ENCODE measurements around the gene HOGA1. TPM values are rescaled to one million over a fixed set of nuclear protein-coding genes. Genes with fewer than 3 reads are reported as not detected.

The HOGA1 gene
- total RNA-seq, 2 experiments from 2014 or later = not detected

DNA sequence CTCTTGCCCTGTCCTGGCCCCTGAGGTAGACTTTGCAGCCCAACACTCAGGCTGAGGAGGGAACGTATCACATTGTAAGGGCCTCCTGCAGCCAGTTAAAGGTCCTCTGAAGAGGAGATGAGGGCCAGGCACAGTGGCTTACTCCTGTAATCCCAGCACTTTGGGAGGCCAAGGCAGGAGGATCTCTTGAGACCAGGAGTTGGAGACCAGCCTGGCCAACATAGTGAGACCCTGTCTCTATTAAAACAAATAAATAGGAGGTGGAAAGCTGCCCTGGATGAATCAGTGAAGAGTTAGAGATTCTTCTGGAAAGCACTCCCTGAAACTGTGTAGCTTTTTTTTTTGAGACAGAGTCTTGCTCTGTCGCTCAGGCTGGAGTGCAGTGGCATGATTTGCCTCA, 3.0 kb downstream of the HOGA1 start:
- H3K27ac Mint-ChIP-seq = no peak overlapping the region
- no peak for DNase-seq
- no peaks in the 10 kb centered on the region for H3K27me3 Mint-ChIP-seq (ENCODE audit: low read depth)
- no peaks in the 10 kb centered on the region for H3K9me3 Mint-ChIP-seq
- intact Hi-C loops (cut with micrococcal nuclease) = no loop called here
- CTCF ChIA-PET = interaction anchor here (0.6 kb wide), 1 partner anchor 33 kb away, joined by 4 read pairs; no protein-coding TSS in a partner anchor
- no peaks in the 10 kb centered on the region for H3K4me1 Mint-ChIP-seq (ENCODE audit: low read depth)
- H3K36me3 Mint-ChIP-seq (ENCODE audit: low read depth) = no peaks in the 10 kb centered on the region
- no peak overlapping the region for H3K4me3 Mint-ChIP-seq

DNA sequence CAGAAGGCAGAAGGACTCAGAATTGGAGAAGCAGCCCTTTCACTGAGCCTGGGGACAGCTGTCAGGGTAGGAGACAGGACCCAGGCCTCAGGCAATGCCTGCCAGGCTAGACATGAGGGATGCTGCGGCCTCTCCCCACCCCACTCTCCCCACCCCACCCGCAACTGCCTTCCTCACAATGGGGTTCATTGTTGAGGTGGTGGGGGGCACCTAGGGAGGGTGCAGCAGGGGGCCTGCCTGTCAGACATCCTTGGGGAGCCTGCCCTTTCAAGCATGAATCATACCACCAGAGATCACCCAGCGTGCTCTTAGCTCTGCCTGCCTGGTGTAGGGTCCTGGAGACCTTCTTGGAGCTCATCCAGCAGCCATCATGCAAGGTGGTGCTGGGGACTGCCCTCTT, 5.3 kb downstream of the HOGA1 start, which contains the start of gene C10orf62:
Gene C10orf62, plus strand, starts transcription at position 243 of the 400 bp plus-strand sequence. CDS start 177 bp downstream, outside the sequence.
- Mint-ChIP-seq H3K9me3 (no peaks in the 10 kb centered on the region), H3K4me3 (no peak within 1 kb of the TSS), H3K27ac (no peak within 1 kb of the TSS), H3K4me1 (ENCODE audit: low read depth) (no peaks in the 10 kb centered on the region), H3K27me3 (ENCODE audit: low read depth) (no peaks in the 10 kb centered on the region), H3K36me3 (ENCODE audit: low read depth) (no peaks in the 10 kb centered on the region)
- intact Hi-C loops (cut with micrococcal nuclease) = no loop called here
- DNase-seq = no peak
- CTCF ChIA-PET = interaction anchor here (1.1 kb wide), 1 partner anchor 18 kb away, joined by 3 read pairs; no protein-coding TSS in a partner anchor

DNA sequence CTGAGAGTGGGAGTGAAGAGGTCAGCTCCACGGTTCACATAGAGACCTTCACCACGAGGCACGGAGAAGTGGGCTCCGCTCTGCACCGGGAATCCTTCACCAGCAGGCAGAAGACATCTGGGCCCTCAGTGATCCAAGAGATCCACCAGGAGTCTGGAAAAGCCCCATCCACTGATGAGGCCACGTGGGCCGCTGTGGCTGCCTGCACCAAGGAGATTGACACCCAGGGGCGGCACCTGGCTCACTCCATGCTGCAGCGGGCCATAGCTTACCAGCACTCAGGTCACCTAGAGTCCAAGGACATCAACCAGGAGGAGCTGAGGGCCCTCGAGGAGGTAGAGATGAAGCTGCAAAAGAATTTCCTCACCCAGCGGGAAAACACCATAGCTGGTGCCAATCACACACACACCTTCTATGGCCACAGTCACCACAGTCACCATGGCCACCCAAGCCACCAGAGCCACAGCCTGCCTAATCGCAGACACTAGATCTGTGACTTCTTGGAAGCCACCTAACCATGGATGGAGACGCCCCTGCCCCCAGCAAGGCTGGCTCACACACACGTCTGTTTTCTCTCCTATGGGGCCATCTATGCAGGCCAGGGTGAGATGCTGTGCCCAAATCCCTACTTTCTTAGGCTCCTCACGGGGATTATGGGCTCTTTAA, 6.0 kb downstream of the HOGA1 start:
- no peaks in the 10 kb centered on the region for H3K27me3 Mint-ChIP-seq (ENCODE audit: low read depth)
- H3K4me3 Mint-ChIP-seq = no peak overlapping the region
- intact Hi-C loops (cut with micrococcal nuclease) = no loop called here
- no peaks in the 10 kb centered on the region for H3K36me3 Mint-ChIP-seq (ENCODE audit: low read depth)
- DNase-seq = no peak
- H3K27ac Mint-ChIP-seq = no peak overlapping the region
- CTCF ChIA-PET = interaction anchor here (0.5 to 1.1 kb wide), 4 partner anchors 18 to 350 kb away, joined by 3 read pairs; no protein-coding TSS in a partner anchor
- no peaks in the 10 kb centered on the region for H3K4me1 Mint-ChIP-seq (ENCODE audit: low read depth)
- H3K9me3 Mint-ChIP-seq = no peaks in the 10 kb centered on the region

DNA sequence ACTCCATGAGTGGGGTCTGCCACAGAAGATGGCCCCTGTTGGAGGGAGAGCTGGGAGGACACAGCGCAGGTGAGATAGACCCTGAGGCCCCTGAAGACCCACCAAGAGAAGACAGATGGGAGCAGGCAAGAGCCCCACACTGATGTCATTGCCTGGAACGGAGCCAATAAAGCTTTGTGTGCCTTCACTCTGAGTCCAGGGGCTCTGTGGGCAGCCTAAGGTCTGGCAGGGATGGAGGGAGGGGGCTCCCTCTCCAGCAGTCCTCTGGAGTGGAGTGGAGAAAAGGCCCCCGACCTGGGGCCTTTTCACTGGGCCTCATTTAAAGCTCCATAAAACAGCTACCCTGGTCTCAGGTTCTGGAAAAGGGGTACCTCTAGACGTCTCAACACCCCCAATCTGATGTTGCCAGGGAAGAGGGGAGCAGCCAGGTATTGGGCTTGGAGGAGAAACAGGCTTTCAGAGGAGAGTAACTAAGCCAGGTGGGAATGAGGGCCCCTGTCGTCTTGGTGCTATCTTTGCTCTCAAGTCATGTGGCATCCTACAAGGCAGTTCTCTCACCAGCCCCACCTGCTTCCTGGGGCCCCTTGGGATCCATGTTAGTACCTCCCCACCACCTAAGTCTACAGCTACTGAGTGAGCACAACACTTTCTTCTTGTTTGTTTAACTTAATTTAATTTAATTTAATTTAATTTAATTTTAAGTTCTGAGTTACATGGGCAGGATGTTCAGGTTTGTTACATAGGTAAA, 6.7 kb downstream of the HOGA1 start:
- intact Hi-C loops (cut with micrococcal nuclease) = no loop called here

DNA sequence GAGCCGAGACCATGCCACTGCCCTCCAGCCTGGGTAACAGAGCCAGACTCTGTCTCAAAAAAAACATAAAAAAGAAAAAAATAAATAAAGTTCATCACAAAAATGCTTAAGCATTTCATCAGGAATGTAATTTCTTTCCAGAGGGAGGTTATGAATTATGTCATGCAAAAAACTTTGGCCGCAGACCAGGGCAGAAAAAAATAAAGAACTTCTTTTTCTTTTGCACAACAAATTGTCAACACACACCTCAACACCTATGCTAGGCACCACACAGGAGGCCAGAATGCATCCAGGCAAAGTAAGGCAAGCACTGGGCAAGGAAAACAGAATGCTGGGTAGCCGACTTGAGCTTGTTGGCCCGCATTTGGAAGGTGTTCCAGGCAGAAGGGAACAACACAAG, 9.2 kb downstream of the HOGA1 start:
- H3K27ac Mint-ChIP-seq = no peak overlapping the region
- no peak for DNase-seq
- no peaks in the 10 kb centered on the region for H3K36me3 Mint-ChIP-seq (ENCODE audit: low read depth)
- H3K27me3 Mint-ChIP-seq (ENCODE audit: low read depth) = no peaks in the 10 kb centered on the region
- H3K4me3 Mint-ChIP-seq = no peak overlapping the region
- H3K9me3 Mint-ChIP-seq = no peaks in the 10 kb centered on the region
- H3K4me1 Mint-ChIP-seq (ENCODE audit: low read depth) = no peaks in the 10 kb centered on the region
- CTCF ChIA-PET = no interaction called here
- intact Hi-C loops (cut with micrococcal nuclease) = no loop called here

More for the DNA sequence above, 6.7 kb downstream of the HOGA1 start:
- Mint-ChIP-seq H3K4me3 (no peak overlapping the region), H3K4me1 (ENCODE audit: low read depth) (no peaks in the 10 kb centered on the region), H3K27me3 (ENCODE audit: low read depth) (no peaks in the 10 kb centered on the region), H3K36me3 (ENCODE audit: low read depth) (no peaks in the 10 kb centered on the region), H3K27ac (no peak overlapping the region), H3K9me3 (no peaks in the 10 kb centered on the region)
- CTCF ChIA-PET = interaction anchor here (0.6 to 0.8 kb wide), 4 partner anchors 23 to 351 kb away, joined by 3 to 6 read pairs (median 3); no protein-coding TSS in a partner anchor
- DNase-seq = no peak

DNA sequence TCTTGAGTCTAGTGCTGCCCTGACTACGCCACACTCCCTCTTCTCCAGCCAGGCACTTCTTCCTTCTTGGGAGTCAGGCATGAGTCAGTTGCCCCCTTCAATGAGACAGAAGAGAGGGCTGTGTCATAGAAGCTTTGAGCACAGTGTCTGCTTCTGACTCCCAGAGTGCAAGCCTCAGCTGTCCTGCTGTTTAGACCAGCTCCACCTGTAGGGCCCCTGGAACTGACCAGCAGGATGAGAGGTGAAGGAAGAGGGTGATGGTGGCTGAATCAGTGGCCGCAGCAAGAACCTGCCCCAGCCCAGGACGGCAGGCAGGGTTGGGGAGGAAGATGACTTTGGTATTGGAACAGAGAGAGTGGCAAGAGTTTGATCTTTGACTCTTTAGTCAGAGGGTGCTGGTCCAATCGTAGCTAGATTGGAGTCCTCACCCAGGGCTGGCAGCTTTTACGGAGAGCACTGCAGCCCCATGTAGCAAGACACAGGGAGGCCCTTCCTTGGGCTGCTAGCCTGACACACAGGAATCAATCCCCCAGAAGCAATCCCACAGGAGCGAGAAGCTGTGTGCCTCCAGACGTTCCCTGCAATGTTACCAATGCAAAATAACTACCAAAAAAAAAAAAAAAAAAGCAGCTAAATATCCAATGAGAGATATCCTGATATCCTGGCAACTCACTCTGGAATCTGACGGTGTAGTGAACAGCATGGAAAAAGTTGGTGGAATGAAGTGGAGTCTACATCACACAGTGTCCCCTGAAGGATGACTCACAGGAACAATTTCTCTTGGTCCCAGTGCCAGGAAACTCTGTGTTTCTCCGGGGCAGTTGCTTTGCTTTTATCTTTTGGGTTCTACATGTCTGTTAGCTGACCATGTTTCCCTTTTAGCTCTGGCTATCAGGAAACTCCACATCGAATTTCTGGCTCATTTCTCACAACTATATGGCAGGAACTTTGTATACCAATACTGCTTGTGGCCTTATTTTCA, 12.2 kb downstream of the HOGA1 start:
- intact Hi-C loops (cut with micrococcal nuclease) = no loop called here
- CTCF ChIA-PET = interaction anchor here (0.6 to 1.3 kb wide), 4 partner anchors 15 to 148 kb away, joined by 3 read pairs; no protein-coding TSS in a partner anchor
- no peaks in the 10 kb centered on the region for H3K9me3 Mint-ChIP-seq
- H3K36me3 Mint-ChIP-seq (ENCODE audit: low read depth) = no peaks in the 10 kb centered on the region
- H3K4me3 Mint-ChIP-seq = no peak overlapping the region
- DNase-seq = no peak
- H3K4me1 Mint-ChIP-seq (ENCODE audit: low read depth) = no peaks in the 10 kb centered on the region
- no peaks in the 10 kb centered on the region for H3K27me3 Mint-ChIP-seq (ENCODE audit: low read depth)
- no peak overlapping the region for H3K27ac Mint-ChIP-seq

DNA sequence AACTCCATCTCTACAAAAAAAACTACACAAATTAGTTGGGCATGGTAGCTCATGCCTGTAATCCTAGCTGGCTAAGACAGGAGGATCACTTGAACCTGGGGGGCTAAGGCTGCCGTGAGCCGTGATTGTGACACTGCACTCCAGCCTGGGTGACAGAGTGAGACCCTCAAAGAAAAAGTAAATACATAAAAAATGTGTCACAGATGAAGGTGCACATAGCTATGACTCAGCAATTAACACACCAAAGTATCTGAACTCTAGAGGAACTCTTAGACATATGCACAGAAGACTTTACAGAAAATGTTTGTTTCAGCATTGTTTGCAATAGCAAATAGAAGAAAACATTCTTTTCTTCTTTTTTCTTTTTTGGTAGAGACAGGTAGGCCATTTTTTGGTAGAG, 13.6 kb downstream of the HOGA1 start:
- intact Hi-C loops (cut with micrococcal nuclease) = no loop called here
- no peak overlapping the region for H3K27ac Mint-ChIP-seq
- H3K4me1 Mint-ChIP-seq (ENCODE audit: low read depth) = no peaks in the 10 kb centered on the region

DNA sequence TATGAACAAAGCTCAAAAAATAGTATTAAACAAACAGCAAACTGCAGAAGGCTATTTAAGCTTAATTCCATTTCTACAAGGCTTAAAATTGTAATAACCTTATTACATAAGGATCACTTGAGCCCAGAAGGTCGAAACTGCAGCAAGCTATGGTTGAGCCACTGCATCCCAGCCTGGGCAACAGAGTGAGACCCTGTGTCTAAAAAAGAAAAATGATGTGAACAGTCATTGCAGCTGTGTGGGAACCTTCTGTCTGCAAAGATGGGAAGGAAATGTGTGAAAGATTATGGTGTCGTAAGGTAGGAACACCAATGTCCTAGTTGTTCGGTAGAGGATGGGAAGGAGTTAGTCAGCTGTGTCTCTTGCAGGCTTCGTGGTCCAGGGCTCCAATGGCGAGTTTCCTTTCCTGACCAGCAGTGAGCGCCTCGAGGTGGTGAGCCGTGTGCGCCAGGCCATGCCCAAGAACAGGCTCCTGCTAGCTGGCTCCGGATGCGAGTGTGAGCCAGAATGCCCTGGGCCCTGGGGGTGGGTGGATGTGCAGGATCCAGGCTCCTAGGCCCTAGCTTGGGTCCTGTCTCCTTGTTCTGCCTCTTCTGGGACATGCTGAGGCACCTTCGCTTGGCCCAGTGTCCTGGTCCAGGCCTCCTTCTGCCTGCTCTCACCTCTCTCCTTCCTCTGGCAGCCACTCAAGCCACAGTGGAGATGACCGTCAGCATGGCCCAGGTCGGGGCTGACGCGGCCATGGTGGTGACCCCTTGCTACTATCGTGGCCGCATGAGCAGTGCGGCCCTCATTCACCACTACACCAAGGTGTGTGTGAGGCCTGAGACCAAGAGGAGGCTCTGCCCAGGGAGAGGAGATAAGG, 14.4 kb downstream of the HOGA1 start:
- Mint-ChIP-seq H3K4me3 (no peak overlapping the region), H3K9me3 (no peaks in the 10 kb centered on the region), H3K27me3 (ENCODE audit: low read depth) (no peaks in the 10 kb centered on the region), H3K27ac (no peak overlapping the region), H3K4me1 (ENCODE audit: low read depth) (no peaks in the 10 kb centered on the region), H3K36me3 (ENCODE audit: low read depth) (no peaks in the 10 kb centered on the region)
- intact Hi-C loops (cut with micrococcal nuclease) = no loop called here
- no peak for DNase-seq
- CTCF ChIA-PET = interaction anchor here (0.6 to 1.4 kb wide), 4 partner anchors 27 to 320 kb away, joined by 3 to 6 read pairs (median 4); no protein-coding TSS in a partner anchor

More for the DNA sequence above, 13.6 kb downstream of the HOGA1 start:
- Mint-ChIP-seq H3K36me3 (ENCODE audit: low read depth) (no peaks in the 10 kb centered on the region), H3K4me3 (no peak overlapping the region), H3K9me3 (no peaks in the 10 kb centered on the region), H3K27me3 (ENCODE audit: low read depth) (no peaks in the 10 kb centered on the region)
- CTCF ChIA-PET = interaction anchor here (1.2 to 1.4 kb wide), 2 partner anchors 26 to 182 kb away, joined by 3 to 4 read pairs; no protein-coding TSS in a partner anchor
- DNase-seq = no peak

DNA sequence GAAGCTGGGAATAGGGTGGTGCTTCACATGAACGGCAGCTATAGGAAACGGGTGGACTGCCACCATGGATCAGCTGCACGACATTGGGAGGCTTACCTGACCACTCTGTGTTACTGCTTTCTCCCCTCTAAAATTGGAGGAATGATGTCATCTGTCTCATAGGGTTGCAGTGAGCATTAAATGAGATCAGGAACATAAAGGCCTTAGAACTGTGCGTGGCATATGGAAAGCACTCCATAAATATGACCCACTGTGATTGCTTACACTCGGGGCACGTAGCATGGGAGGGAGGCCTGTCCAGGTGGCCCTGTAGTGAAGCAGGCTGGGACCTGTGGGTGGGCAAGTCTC, 15.1 kb downstream of the HOGA1 start:
- Mint-ChIP-seq H3K4me1 (ENCODE audit: low read depth) (no peaks in the 10 kb centered on the region), H3K27me3 (ENCODE audit: low read depth) (no peaks in the 10 kb centered on the region), H3K36me3 (ENCODE audit: low read depth) (no peaks in the 10 kb centered on the region), H3K4me3 (no peak overlapping the region), H3K27ac (no peak overlapping the region), H3K9me3 (no peaks in the 10 kb centered on the region)
- intact Hi-C loops (cut with micrococcal nuclease) = no loop called here
- DNase-seq = no peak
- CTCF ChIA-PET = interaction anchor here (0.6 kb wide), 1 partner anchor 320 kb away, joined by 6 read pairs; no protein-coding TSS in a partner anchor

DNA sequence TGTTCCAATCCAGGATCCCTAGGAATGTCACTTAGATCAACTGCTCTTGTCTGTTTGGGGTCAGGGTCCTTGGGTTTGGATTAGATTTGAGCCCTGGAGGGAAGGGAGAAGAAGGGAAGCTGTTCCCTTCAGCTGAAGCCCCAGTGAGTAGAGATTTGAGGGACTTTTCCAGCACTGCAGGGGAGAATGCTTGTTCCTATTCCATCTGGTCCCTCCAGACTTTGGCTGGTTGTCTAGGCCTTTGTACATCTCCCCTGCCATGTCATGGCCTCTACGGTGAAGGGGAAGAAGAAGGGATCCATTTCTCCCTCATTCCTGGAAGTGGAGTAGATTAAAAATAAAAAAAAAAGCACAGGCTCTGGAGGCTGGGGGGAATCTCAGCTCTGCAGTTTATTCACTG, 16.4 kb downstream of the HOGA1 start:
- DNase-seq = no peak
- H3K27ac Mint-ChIP-seq = no peak overlapping the region
- H3K4me1 Mint-ChIP-seq (ENCODE audit: low read depth) = no peaks in the 10 kb centered on the region
- H3K4me3 Mint-ChIP-seq = no peak overlapping the region
- CTCF ChIA-PET = no interaction called here
- no peaks in the 10 kb centered on the region for H3K36me3 Mint-ChIP-seq (ENCODE audit: low read depth)
- intact Hi-C loops (cut with micrococcal nuclease) = no loop called here
- no peaks in the 10 kb centered on the region for H3K27me3 Mint-ChIP-seq (ENCODE audit: low read depth)
- H3K9me3 Mint-ChIP-seq = no peaks in the 10 kb centered on the region

All from activated naive CD4-positive, alpha-beta T cell treated with anti-CD3 and anti-CD28 coated beads for 36 hours (primary cell).